Activated B cell treated with CpG ODN at 0.5 μM for 24 hours (primary cell): Measurements from ENCODE around the gene DLGAP1. TPM values are rescaled to one million over a fixed set of nuclear protein-coding genes. Genes with fewer than 3 reads are reported as not detected.
"Not testable (repeated sequence)": the region's sequence is repeated elsewhere in the genome, so short reads cannot be mapped to it uniquely, and the experiment has no call there.

Experiments used
- ATAC-seq: fragments of 200-7000 bp; cut with Tn5 transposase; one replicate; pipeline ENCODE4 v1.10.0; 2021; ENCODE audit warnings: low read depth, mild to moderate bottlenecking, moderate library complexity
- CTCF ChIA-PET: fragments of 350-600 bp; sonication (Branson Sonifier 250); formaldehyde crosslinking; loops from one replicate; lab custom pipeline; 2021; ENCODE audit warnings: antibody characterized with exemption; lab: Charles Lee
- POLR2A ChIA-PET: fragments of 350-600 bp; sonication (Branson Sonifier 250); formaldehyde crosslinking; loops from one replicate; lab custom pipeline; 2021; ENCODE audit warnings: antibody characterized with exemption; lab: Charles Lee
- DNase-seq: peaks from one replicate; pipeline ENCODE4 v3.0.0; 2022
- H3K27ac Mint-ChIP-seq: one replicate; pipeline ENCODE4 v1.8.0; 2020; ENCODE audit warnings: mixed read lengths
- H3K27me3 Mint-ChIP-seq: one replicate; pipeline ENCODE4 v1.8.0; 2021; ENCODE audit warnings: mixed read lengths
- H3K36me3 Mint-ChIP-seq: one replicate; pipeline ENCODE4 v1.8.0; 2021; ENCODE audit warnings: low read depth, mixed read lengths
- H3K4me1 Mint-ChIP-seq: one replicate; pipeline ENCODE4 v1.8.0; 2021; ENCODE audit warnings: mixed read lengths
- H3K4me3 Mint-ChIP-seq: one replicate; pipeline ENCODE4 v1.8.0; 2020; ENCODE audit warnings: mild to moderate bottlenecking, mixed read lengths
- H3K9me3 Mint-ChIP-seq: one replicate; pipeline ENCODE4 v1.8.0; 2020; ENCODE audit warnings: mixed read lengths
- intact Hi-C: fragments of 100-400 bp; cut with micrococcal nuclease; formaldehyde crosslinking; loops from one replicate; pipeline ENCODE4 v1.15.1; 2024
- total RNA-seq: library from RNA; stranded (reverse); gene quantifications from 2 replicates; pipeline ENCODE4 v1.2.3, GENCODE V29; 2022
- TF ChIP-seq, protein P1 (sequence below): fragments of 200-600 bp; IDR thresholded peaks from one replicate; pipeline ENCODE4 v1.8.0; 2022; ENCODE audit warnings: antibody characterized with exemption, mild to moderate bottlenecking

Gene DLGAP1
- total RNA-seq, 1 donor from 2014 or later, result 0.18 TPM

DNA sequence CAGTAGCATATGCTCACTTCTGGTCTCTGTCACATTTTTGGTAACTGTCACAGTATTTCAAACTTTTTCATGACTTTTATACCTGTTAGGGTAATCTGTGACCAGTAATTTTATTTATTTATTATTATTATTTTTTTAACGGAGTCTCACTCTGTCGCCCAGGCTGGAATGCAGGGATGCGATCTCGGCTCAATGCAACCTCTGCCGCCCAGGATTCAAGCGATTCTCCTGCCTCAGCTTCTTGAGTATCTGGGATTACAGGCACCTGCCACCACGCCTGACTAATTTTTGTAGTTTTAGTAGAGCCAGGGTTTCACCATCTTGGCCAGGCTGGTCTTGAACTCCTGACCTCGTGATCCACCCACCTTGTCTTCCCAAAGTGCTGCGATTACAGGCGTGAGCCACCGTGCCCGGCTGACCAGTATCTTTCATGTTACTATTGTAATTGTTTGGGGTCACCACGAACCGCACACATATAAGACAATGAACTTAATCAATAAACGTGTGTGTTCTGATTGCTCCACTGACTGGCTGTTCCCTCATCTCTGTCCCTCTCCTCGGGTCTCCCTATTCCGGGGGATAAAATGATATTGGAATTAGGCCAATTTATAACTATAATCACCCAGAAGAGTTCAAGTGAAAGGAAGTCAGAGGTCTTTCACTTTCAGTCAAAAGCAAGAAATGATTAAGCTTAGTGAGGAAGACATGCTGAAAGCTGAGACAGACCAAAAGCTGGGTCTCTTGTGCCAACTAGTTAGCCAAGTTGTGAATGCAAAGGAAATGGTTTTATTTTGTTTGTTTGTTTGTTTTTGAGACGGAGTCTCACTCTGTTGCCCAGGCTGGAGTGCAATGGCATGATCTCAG lies 982.2 kb downstream of the DLGAP1 start:
- TF ChIP-seq, protein P1, sequence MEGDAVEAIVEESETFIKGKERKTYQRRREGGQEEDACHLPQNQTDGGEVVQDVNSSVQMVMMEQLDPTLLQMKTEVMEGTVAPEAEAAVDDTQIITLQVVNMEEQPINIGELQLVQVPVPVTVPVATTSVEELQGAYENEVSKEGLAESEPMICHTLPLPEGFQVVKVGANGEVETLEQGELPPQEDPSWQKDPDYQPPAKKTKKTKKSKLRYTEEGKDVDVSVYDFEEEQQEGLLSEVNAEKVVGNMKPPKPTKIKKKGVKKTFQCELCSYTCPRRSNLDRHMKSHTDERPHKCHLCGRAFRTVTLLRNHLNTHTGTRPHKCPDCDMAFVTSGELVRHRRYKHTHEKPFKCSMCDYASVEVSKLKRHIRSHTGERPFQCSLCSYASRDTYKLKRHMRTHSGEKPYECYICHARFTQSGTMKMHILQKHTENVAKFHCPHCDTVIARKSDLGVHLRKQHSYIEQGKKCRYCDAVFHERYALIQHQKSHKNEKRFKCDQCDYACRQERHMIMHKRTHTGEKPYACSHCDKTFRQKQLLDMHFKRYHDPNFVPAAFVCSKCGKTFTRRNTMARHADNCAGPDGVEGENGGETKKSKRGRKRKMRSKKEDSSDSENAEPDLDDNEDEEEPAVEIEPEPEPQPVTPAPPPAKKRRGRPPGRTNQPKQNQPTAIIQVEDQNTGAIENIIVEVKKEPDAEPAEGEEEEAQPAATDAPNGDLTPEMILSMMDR, result no peak
- H3K4me1 Mint-ChIP-seq, result peaks cover 6% of the 10 kb centered on the region
- DNase-seq (no peak), ATAC-seq (peak; percentile 50)
- peak overlapping the region; percentile 37 for H3K27ac Mint-ChIP-seq
- peaks cover 5% of the 10 kb centered on the region for H3K9me3 Mint-ChIP-seq
- ChIA-PET CTCF (interaction anchor here (1.6 to 2.9 kb wide), 3 partner anchors 18 to 121 kb away, joined by 4 to 10 read pairs (median 7); no protein-coding TSS in a partner anchor), POLR2A (interaction anchor here (0.8 to 1.5 kb wide), 5 partner anchors 21 to 131 kb away, joined by 3 to 7 read pairs (median 4); no protein-coding TSS in a partner anchor)
- no peaks in the 10 kb centered on the region for H3K36me3 Mint-ChIP-seq
- no peak overlapping the region for H3K4me3 Mint-ChIP-seq
- intact Hi-C loops, result no loop called here
- no peaks in the 10 kb centered on the region for H3K27me3 Mint-ChIP-seq

DNA sequence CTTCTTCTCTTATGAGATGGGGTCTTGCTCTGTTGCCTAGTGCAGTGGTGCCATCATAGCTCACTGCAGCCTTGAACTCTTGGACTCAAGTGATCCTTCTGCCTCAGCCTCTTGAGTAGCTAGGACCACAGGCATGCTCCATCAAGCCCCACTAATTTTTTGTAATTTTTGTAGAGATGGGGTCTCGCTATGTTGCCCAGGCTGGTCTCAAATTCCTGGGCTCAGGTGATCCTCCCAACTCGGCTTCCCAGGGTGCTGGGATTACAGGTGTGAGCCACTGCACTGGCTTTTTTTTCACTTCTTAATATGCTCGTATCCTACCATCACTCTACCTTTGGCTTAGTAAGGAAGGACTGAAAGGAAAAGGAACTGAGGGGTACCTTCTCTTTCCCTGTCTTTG lies 983.0 kb downstream of the DLGAP1 start:
- H3K27me3 Mint-ChIP-seq, H3K27ac Mint-ChIP-seq, H3K36me3 Mint-ChIP-seq, intact Hi-C loops, ATAC-seq, H3K4me1 Mint-ChIP-seq, DNase-seq, H3K9me3 Mint-ChIP-seq, H3K4me3 Mint-ChIP-seq, POLR2A ChIA-PET: not testable (repeated sequence)
- CTCF ChIA-PET, result interaction anchor here (2.9 kb wide), 1 partner anchor 122 kb away, joined by 10 read pairs; no protein-coding TSS in a partner anchor

DNA sequence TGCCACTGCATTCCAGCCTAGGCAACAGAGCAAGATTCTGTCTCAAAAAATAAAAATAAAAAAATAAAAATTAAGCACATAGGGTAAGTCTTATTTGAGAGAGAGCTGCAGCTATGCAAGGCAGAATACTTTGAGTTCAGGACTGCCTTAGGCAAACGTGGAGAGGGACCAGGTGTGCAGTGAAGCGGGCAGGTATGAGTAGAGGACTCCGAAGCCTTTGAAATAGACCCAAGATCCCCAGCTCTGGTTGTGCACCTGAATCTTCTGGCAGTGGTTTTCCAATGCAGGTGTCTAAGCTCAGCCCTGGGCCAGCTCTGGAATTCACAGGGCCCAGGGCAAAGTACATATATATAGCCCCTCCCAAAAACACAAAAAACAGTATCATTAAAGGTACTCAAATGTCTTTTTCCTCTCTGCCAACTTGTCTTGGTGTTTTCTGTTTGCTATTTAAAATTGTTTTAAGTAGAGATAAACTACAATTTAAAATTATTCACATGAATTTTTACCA lies 983.9 kb downstream of the DLGAP1 start:
- H3K27ac Mint-ChIP-seq, result no peak overlapping the region
- TF ChIP-seq, protein P1, result no peak
- H3K36me3 Mint-ChIP-seq, result no peaks in the 10 kb centered on the region
- ChIA-PET CTCF (interaction anchor here (1.1 kb wide), 1 partner anchor 174 kb away, joined by 4 read pairs; no protein-coding TSS in a partner anchor), POLR2A (interaction anchor here (0.8 kb wide), 1 partner anchor 10 kb away, joined by 3 read pairs; no protein-coding TSS in a partner anchor)
- DNase-seq, result no peak
- no peaks in the 10 kb centered on the region for H3K27me3 Mint-ChIP-seq
- no peak for ATAC-seq
- H3K9me3 Mint-ChIP-seq, result peaks cover 5% of the 10 kb centered on the region
- peaks cover 12% of the 10 kb centered on the region for H3K4me1 Mint-ChIP-seq
- intact Hi-C loops, result no loop called here
- H3K4me3 Mint-ChIP-seq, result no peak overlapping the region

DNA sequence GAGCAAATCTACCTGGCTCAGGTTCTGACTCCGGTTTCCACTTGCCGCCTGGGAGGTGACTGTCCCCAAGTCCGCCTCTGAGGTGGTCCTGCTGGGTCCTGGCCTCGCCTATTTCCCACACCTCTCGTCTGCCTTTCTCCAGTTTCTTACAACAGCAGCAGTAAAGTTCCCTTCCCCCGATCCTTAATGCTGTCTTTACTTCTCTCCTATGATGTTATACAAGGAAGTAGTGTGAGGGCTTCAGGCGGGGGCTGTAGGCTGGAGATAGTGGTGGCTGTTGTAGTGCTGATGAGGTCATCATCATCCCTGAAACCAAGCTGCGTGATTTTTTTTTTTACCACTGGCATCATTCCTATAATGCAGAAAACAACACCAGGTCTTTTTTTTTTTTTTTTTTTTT lies 986.3 kb downstream of the DLGAP1 start:
- Mint-ChIP-seq H3K4me3 (no peak overlapping the region), H3K27me3 (no peaks in the 10 kb centered on the region), H3K4me1 (peaks cover 14% of the 10 kb centered on the region), H3K9me3 (no peaks in the 10 kb centered on the region), H3K27ac (no peak overlapping the region), H3K36me3 (no peaks in the 10 kb centered on the region)
- TF ChIP-seq, protein P1, result no peak
- DNase-seq (no peak), ATAC-seq (no peak)
- ChIA-PET CTCF (no interaction called here), POLR2A (no interaction called here)
- intact Hi-C loops, result no loop called here

DNA sequence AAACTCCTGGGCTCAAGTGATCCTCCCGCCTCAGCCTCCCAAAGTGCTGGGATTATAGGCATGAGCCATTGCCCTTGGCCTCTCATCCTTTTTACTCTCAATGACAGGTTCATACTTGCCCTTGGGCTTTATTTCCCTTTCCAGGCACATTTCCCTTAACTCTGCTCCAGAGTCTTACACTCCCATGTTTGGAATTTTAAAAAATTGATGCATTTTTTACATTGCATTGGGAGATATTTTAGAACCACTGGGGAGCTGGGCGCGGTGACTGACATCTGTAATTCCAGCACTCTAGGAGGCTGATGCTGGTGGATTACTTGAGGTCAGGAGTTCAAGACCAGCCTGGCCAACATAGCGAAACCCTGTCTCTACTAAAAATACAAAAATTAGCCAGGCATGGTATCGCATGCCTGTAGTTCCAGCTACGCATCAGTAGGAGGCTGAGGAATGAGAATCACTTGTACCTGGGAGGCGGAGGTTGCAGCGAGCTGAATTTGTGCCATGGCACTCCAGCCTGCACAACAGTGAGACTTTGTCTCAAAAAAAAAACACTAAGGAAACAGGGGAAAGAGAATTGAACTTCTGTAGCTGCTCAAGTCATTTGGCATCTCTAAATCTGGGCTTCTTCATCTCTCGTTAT lies 986.9 kb downstream of the DLGAP1 start:
- Mint-ChIP-seq H3K27me3 (no peaks in the 10 kb centered on the region), H3K27ac (no peak overlapping the region), H3K9me3 (no peaks in the 10 kb centered on the region), H3K36me3 (no peaks in the 10 kb centered on the region), H3K4me1 (peaks cover 12% of the 10 kb centered on the region), H3K4me3 (no peak overlapping the region)
- CTCF ChIA-PET, result interaction anchor here (1.4 kb wide), 1 partner anchor 10 kb away, joined by 3 read pairs; no protein-coding TSS in a partner anchor
- DNase-seq, result no peak
- intact Hi-C loops, result no loop called here
- TF ChIP-seq, protein P1, result no peak
- POLR2A ChIA-PET, result interaction anchor here (1.1 kb wide), 1 partner anchor 9 kb away, joined by 3 read pairs; no protein-coding TSS in a partner anchor
- ATAC-seq, result no peak
